T-cell (primary cell): ENCODE data around the gene CLIP2. TPM values are rescaled to one million over a fixed set of nuclear protein-coding genes. Genes with fewer than 3 reads are reported as not detected.
"Not testable (repeated sequence)": the region's sequence is repeated elsewhere in the genome, so short reads cannot be mapped to it uniquely, and the experiment has no call there.

Source experiments
- ATAC-seq, 4 experiments: fragments of 200-7000 bp in 3 of 4; fragments of 150-1000 bp in 1 of 4; cut with Tn5 transposase; replicated peaks in 1 of 4; 1 replicate in 3 of 4; 2 replicates in 1 of 4; pipeline ENCODE4 v1.10.0; 2021; ENCODE audit warnings: moderate library complexity in 3 of 4, mild to moderate bottlenecking in 2 of 4, moderate number of reproducible peaks in 1 of 4
- CTCF ChIA-PET, 2 donors: fragments of 300-600 bp; sonication (Branson Sonifier 250); formaldehyde crosslinking; loops; one replicate each; lab custom pipeline; 2022; ENCODE audit warnings: antibody characterized with exemption in 2 of 2; lab: Charles Lee
- POLR2A ChIA-PET, 2 donors: fragments of 300-600 bp; sonication (Branson Sonifier 250); formaldehyde crosslinking; loops; one replicate each; lab custom pipeline; 2022; ENCODE audit warnings: antibody characterized with exemption in 2 of 2; lab: Charles Lee
- DNase-seq, 35 experiments: peaks; one replicate each; pipeline versions ENCODE4 v3.0.0 to v3.0.0-alpha.2; 2013 to 2023
- H3K27ac ChIP-seq: one replicate; pipeline ENCODE4 v1.5.1; 2013; ENCODE audit warnings: low read length
- H3K27me3 ChIP-seq, 2 experiments: replicated peaks in 1 of 2; 1 replicate in 1 of 2; 2 replicates in 1 of 2; pipeline versions ENCODE4 v1.6.1 to v1.7.0; 2013; ENCODE audit warnings: low read length in 1 of 2, mixed read lengths in 1 of 2; ENCODE audit not compliant: control insufficient read depth in 2 of 2, insufficient read depth in 2 of 2; ENCODE audit errors: extremely low read depth in 1 of 2
- H3K36me3 ChIP-seq, 2 donors: 1 replicate in 1 of 2; 2 replicates in 1 of 2; pipeline versions ENCODE4 v1.6.1 to v1.7.0; 2013; ENCODE audit warnings: low read length in 1 of 2; ENCODE audit not compliant: control insufficient read depth in 2 of 2, insufficient read depth in 1 of 2; ENCODE audit errors: extremely low read depth in 1 of 2
- H3K4me1 ChIP-seq, 2 experiments: 1 replicate in 1 of 2; 2 replicates in 1 of 2; pipeline versions ENCODE4 v1.6.1 to v1.7.0; 2013; ENCODE audit warnings: low read length in 2 of 2, mixed read lengths in 1 of 2; ENCODE audit not compliant: insufficient read depth in 2 of 2, control insufficient read depth in 1 of 2; ENCODE audit errors: extremely low read depth in 1 of 2
- H3K4me3 ChIP-seq, 2 donors: 1 replicate in 1 of 2; 2 replicates in 1 of 2; pipeline versions ENCODE4 v1.5.1 to v1.7.0; 2013; ENCODE audit warnings: mild to moderate bottlenecking in 2 of 2, low read length in 1 of 2, moderate library complexity in 1 of 2; ENCODE audit not compliant: control insufficient read depth in 1 of 2; ENCODE audit errors: extremely low read depth in 1 of 2
- H3K9me3 ChIP-seq: 2 replicates; pipeline ENCODE4 v1.7.0; 2013
- H3K27ac Mint-ChIP-seq, 2 donors: one replicate each; pipeline ENCODE4 v1.8.0; 2020 to 2021; ENCODE audit warnings: mild to moderate bottlenecking in 2 of 2, mixed read lengths in 2 of 2
- H3K27me3 Mint-ChIP-seq, 2 donors: one replicate each; pipeline ENCODE4 v1.8.0; 2021 to 2022; ENCODE audit warnings: mixed read lengths in 2 of 2
- H3K36me3 Mint-ChIP-seq: one replicate; pipeline ENCODE4 v1.8.0; 2021; ENCODE audit warnings: mixed read lengths
- H3K4me1 Mint-ChIP-seq, 3 donors: one replicate each; pipeline ENCODE4 v1.8.0; 2020 to 2022; ENCODE audit warnings: mixed read lengths in 3 of 3, mild to moderate bottlenecking in 1 of 3
- H3K4me3 Mint-ChIP-seq, 3 donors: one replicate each; pipeline ENCODE4 v1.8.0; 2020 to 2022; ENCODE audit warnings: mild to moderate bottlenecking in 3 of 3, mixed read lengths in 3 of 3, moderate library complexity in 3 of 3
- H3K9me3 Mint-ChIP-seq, 3 donors: one replicate each; pipeline ENCODE4 v1.8.0; 2020 to 2022; ENCODE audit warnings: mixed read lengths in 3 of 3
- WGBS: methylation state at CpG from one replicate; pipeline ENCODE4 v1.1.5; 2013; ENCODE audit warnings: missing lambda C conversion rate; ENCODE audit not compliant: insufficient coverage; 5-methylcytosine and 5-hydroxymethylcytosine counted together
- total RNA-seq, 35 experiments: library from RNA in 6 of 35; stranded (reverse) in 6 of 35; fragments of 120-200 nt in 1 of 35; gene quantifications; one replicate each; pipeline versions ENCODE4 v1.2.1 to v1.2.4 and lab custom pipeline; 2013 to 2026

Gene CLIP2
- total RNA-seq, 5 donors from 2014 or later (not counting 1 experiment from before 2014, with no cell fraction given) = 3.1 to 8.5 (median 6.3) TPM

DNA sequence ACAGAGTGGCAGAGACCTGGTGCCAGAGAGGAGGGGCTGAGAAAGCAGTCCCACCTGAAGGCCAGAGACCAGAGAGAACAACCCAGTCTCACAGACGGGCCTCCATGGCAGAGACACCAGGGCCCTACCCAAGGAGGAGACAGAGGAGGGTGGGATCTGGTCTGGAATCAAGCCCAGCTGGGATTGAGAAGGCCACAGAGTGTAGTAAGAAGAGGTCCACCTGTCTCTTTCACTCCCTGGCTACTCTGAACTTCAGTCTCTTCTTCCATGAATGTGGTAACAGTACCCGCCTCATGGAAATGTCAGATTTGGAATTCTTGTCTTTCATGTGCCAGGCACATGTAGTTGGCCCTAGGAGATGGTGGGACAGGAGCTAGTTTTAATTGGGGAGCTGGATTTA is 55.6 kb downstream of the CLIP2 start:
- Mint-ChIP-seq H3K27me3 (no peaks in the 10 kb centered on the region), H3K27ac (no peak overlapping the region), H3K4me1 (no peaks in the 10 kb centered on the region), H3K4me3 (no peak overlapping the region), H3K36me3 (no peaks in the 10 kb centered on the region), H3K9me3 (no peaks in the 10 kb centered on the region)
- DNase-seq (no peak), ATAC-seq (no peak)
- H3K27me3 ChIP-seq = peaks cover 0 to 2% of the 10 kb centered on the region in 2 experiments
- H3K4me3 ChIP-seq = no peak overlapping the region
- WGBS = 80% methylated on average over 1 of the region's 2 CpGs
- H3K9me3 ChIP-seq = no peaks in the 10 kb centered on the region
- ChIA-PET POLR2A (no interaction called here), CTCF (no interaction called here)
- H3K4me1 ChIP-seq = no peaks in the 10 kb centered on the region
- H3K27ac ChIP-seq = no peak overlapping the region
- no peaks in the 10 kb centered on the region for H3K36me3 ChIP-seq

DNA sequence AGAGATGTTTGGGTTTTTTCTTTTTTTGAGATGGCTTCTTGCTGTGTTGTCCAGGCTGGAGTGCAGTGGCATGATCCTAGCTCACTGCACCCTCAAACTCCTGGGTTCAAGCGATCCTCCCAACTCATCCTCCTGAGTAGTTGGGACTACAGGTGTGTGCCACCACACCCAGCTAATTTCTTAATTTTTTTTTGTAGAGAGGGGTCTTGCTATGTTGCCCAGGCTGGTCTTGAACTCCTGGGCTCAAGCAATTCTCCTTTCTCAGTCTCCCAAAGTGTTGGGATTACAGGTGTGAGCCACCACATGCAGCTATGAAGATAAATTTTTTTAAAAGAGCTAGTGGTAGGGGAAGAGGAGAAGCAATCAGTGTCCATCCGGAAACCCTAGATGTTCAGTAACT is 56.8 kb downstream of the CLIP2 start:
- Histone ChIP-seq H3K4me3 (no peak overlapping the region), H3K36me3 (no peaks in the 10 kb centered on the region), H3K9me3 (no peaks in the 10 kb centered on the region), H3K4me1 (no peaks in the 10 kb centered on the region), H3K27ac (no peak overlapping the region), H3K27me3 (no peaks in the 10 kb centered on the region)
- 100% methylated on average over 1 of the region's 2 CpGs for WGBS
- no peak for ATAC-seq
- H3K4me3 Mint-ChIP-seq = no peak overlapping the region
- H3K9me3 Mint-ChIP-seq = no peaks in the 10 kb centered on the region
- H3K27me3 Mint-ChIP-seq = no peaks in the 10 kb centered on the region
- ChIA-PET POLR2A (no interaction called here), CTCF (interaction anchor here in 1 of 2 donors (1.4 kb wide), 1 partner anchor 55 kb away, joined by 3 read pairs; no protein-coding TSS in a partner anchor)
- DNase-seq = no peak
- no peaks in the 10 kb centered on the region for H3K4me1 Mint-ChIP-seq
- no peaks in the 10 kb centered on the region for H3K36me3 Mint-ChIP-seq
- no peak overlapping the region for H3K27ac Mint-ChIP-seq

DNA sequence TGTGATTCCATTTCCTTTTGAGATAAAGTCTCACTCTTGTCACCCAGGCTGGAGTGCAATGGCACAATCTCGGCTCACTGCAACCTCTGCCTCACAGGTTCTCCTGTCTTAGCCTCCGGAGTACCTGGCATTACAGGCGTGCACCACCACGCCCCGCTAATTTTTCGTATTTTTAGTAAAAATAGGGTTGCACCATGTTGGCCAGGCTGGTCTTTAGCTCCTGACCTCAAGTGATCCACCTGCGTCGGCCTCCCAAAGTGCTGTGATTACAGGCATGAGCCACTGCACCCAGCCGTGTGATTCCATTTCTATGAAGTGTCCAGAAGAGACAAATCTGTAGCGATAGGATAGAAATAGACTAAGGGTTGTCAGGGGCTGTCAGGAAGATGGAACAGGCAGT is 60.4 kb downstream of the CLIP2 start:
- DNase-seq (no peak), ATAC-seq (no peak)
- Histone ChIP-seq H3K27me3 (no peaks in the 10 kb centered on the region), H3K9me3 (no peaks in the 10 kb centered on the region), H3K4me3 (no peak overlapping the region), H3K4me1 (no peaks in the 10 kb centered on the region), H3K27ac (no peak overlapping the region), H3K36me3 (no peaks in the 10 kb centered on the region)
- Mint-ChIP-seq H3K27ac (no peak overlapping the region), H3K9me3 (no peaks in the 10 kb centered on the region), H3K36me3 (no peaks in the 10 kb centered on the region), H3K4me1 (no peaks in the 10 kb centered on the region), H3K4me3 (no peak overlapping the region), H3K27me3 (no peaks in the 10 kb centered on the region)
- CTCF ChIA-PET = no interaction called here
- WGBS = 92% methylated on average over 10 of the region's 10 CpGs
- POLR2A ChIA-PET = no interaction called here

DNA sequence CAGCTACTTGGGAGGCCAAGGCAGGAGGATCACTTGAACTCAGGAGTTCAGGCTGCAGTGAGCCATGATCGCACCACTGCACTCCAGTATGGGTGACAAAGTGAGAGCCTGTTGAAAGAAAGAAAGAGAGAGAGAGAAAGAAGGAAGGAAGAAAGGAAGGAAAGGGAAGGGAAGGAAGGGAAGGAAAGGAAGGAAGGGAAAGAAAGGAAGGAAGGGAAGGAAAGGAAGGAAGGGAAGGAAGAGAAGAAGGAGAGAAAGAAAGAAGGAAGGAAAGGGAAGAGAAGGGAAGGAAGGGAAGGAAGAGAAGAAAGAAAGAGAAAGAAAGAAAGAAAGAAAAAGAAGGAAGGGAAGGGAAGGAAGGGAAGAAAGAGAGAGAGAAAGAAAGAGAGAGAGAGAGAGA is 61.5 kb downstream of the CLIP2 start:
- no peak overlapping the region for H3K27ac Mint-ChIP-seq
- no peaks in the 10 kb centered on the region for H3K9me3 Mint-ChIP-seq
- Histone ChIP-seq H3K4me1 (no peaks in the 10 kb centered on the region), H3K36me3 (no peaks in the 10 kb centered on the region), H3K4me3 (no peak overlapping the region), H3K27me3 (no peaks in the 10 kb centered on the region), H3K27ac (no peak overlapping the region), H3K9me3 (no peaks in the 10 kb centered on the region)
- POLR2A ChIA-PET = no interaction called here
- H3K36me3 Mint-ChIP-seq = no peaks in the 10 kb centered on the region
- H3K4me3 Mint-ChIP-seq = no peak overlapping the region
- no peaks in the 10 kb centered on the region for H3K27me3 Mint-ChIP-seq
- no peaks in the 10 kb centered on the region for H3K4me1 Mint-ChIP-seq
- no peak for DNase-seq
- CTCF ChIA-PET = interaction anchor here in 1 of 2 donors (0.7 kb wide), 1 partner anchor 885 kb away, joined by 6 read pairs; no protein-coding TSS in a partner anchor
- WGBS = 100% methylated on average over 1 of the region's 1 CpG
- no peak for ATAC-seq

DNA sequence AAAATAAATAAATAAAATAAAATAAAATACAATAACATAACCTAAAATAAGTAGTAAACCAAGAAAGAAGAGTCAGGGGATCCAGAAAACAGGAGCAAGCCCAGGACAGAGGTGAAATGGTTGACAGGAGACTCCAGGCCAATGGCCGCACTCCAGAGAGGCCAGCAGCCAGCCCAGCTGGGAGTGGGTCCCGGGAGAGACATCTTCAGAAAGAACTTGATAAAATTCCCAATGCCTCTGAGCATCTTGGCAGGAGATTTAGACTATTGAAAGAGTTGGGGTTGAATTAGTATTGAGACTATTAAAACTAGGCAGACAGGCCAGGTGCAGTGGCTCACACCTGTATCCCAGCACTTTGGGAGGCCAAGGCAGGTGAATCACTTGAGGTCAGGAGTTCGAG is 62.6 kb downstream of the CLIP2 start:
- DNase-seq (no peak), ATAC-seq (no peak)
- H3K4me1 ChIP-seq = no peaks in the 10 kb centered on the region
- ChIA-PET POLR2A (interaction anchor here in 1 of 2 donors (0.6 kb wide), 1 partner anchor 12 kb away, joined by 4 read pairs; no protein-coding TSS in a partner anchor), CTCF (no interaction called here)
- no peak overlapping the region for H3K27ac ChIP-seq
- peaks cover 0 to 9% (median 0%) of the 10 kb centered on the region in 3 donors for H3K9me3 Mint-ChIP-seq
- no peaks in the 10 kb centered on the region for H3K36me3 ChIP-seq
- no CpG with 5 or more reads among the region's 3 CpGs for WGBS
- no peaks in the 10 kb centered on the region for H3K4me1 Mint-ChIP-seq
- no peak overlapping the region for H3K4me3 ChIP-seq
- H3K9me3 ChIP-seq = no peaks in the 10 kb centered on the region
- H3K27me3 Mint-ChIP-seq = no peaks in the 10 kb centered on the region
- peaks cover 5% of the 10 kb centered on the region for H3K36me3 Mint-ChIP-seq
- no peaks in the 10 kb centered on the region for H3K27me3 ChIP-seq
- H3K4me3 Mint-ChIP-seq = no peak overlapping the region
- H3K27ac Mint-ChIP-seq = no peak overlapping the region

DNA sequence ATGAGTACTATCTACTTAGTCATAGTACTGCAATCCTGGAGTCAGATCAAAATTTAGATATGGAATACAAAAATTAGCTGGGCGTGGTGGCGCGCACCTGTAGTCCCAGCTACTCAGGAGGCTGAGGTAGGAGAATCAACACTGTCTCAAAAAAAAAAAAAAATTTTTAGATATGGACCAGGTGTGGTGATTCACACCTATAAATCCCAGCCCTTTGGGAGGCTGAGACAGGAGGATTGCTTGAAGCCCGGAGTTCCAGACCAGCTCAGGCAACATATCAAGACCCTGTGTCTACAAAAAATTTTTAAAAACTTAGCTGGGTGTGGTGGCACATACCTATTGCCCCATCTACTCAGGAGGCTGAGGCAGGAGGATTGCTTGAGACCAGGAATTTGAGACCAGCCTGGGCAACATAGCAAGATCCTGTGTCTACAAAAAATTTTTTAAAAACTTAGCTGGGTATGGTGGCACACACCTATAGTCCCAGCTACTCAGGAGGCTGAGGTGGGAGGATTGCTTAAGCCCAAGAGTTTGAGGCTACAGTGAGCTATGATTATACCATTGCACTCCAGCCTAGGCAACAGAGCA is 63.4 kb downstream of the CLIP2 start:
- H3K27ac Mint-ChIP-seq, H3K4me1 Mint-ChIP-seq, H3K27me3 Mint-ChIP-seq, H3K27me3 ChIP-seq, H3K9me3 ChIP-seq, H3K4me3 Mint-ChIP-seq, CTCF ChIA-PET, H3K36me3 Mint-ChIP-seq, H3K36me3 ChIP-seq, H3K4me3 ChIP-seq, H3K27ac ChIP-seq, DNase-seq, ATAC-seq, H3K9me3 Mint-ChIP-seq, H3K4me1 ChIP-seq: not testable (repeated sequence)
- POLR2A ChIA-PET = interaction anchor here in 1 of 2 donors (0.6 kb wide), 1 partner anchor 13 kb away, joined by 4 read pairs; no protein-coding TSS in a partner anchor
- WGBS = no CpG with 5 or more reads among the region's 4 CpGs
